ENCODE measurements around the gene POLD4. TPM values are rescaled to one million over a fixed set of nuclear protein-coding genes. Genes with fewer than 3 reads are reported as not detected.
"Not testable (repeated sequence)": the region's sequence is repeated elsewhere in the genome, so short reads cannot be mapped to it uniquely, and the experiment has no call there.

POLD4 gene
- total RNA-seq: 10 to 100 TPM; 65.7 to 87.3 (median 74.4) TPM

GRCh38 chr11:67353317-67354074 is at the start of gene POLD4:
Gene POLD4, minus strand, starts transcription at chr11:67353546. Its CDS starts 147 bp downstream, at chr11:67353399.
- H3K4me1 ChIP-seq: peaks cover 7 to 74% (median 60%) of the 10 kb centered on the region in 3 donors
- H3K27ac ChIP-seq: peak within 1 kb of the TSS; percentile 87 to 99 (median 94)
- H3K4me3 ChIP-seq: peak within 1 kb of the TSS; percentile 42 to 80

GRCh38 chr11:67403085-67403484 is 49.7 kb upstream of the POLD4 start:
- H3K27ac ChIP-seq, ATAC-seq, H3K4me3 ChIP-seq, H3K9me3 ChIP-seq: not testable (repeated sequence)
- Histone ChIP-seq H3K27me3 (peaks cover 50% of the 10 kb centered on the region), H3K4me1 (peaks cover 0 to 49% (median 18%) of the 10 kb centered on the region in 3 donors), H3K36me3 (peaks cover 0 to 25% of the 10 kb centered on the region in 2 donors)
- 80 to 89% methylated on average over 1 to 3 of the region's 9 CpGs for WGBS, 2 donors (ENCODE audit: low coverage in 1 of 2)

More at GRCh38 chr11:67353317-67354074, at the start of gene POLD4:
- Histone ChIP-seq H3K27me3 (no peaks in the 10 kb centered on the region), H3K9me3 (no peaks in the 10 kb centered on the region), H3K36me3 (no peaks in the 10 kb centered on the region)
- peak; percentile 82 for TF ChIP-seq POLR2AphosphoS5 (IDR thresholded peaks at IDR 0.05)
- peak; percentile 80 to 91 for TF ChIP-seq POLR2A (IDR thresholded peaks at IDR 0.05)
- TF ChIP-seq EP300 (IDR thresholded peaks at IDR 0.05): no peak
- peak in 1 of 4 experiments; percentile 9 for TF ChIP-seq CTCF (IDR thresholded peaks at IDR 0.05)
- ATAC-seq: peak; percentile 90
- 0% methylated on average over 2 to 8 of the region's 37 CpGs for WGBS, 2 donors (ENCODE audit: low coverage in 1 of 2)

GRCh38 chr11:67402192-67402839 is 49.0 kb upstream of the POLD4 start:
- ATAC-seq, H3K9me3 ChIP-seq: not testable (repeated sequence)
- H3K4me3 ChIP-seq: peak overlapping the region; percentile 17 to 94
- peaks cover 43% of the 10 kb centered on the region for H3K27me3 ChIP-seq
- H3K36me3 ChIP-seq: peaks cover 0 to 32% of the 10 kb centered on the region in 2 donors
- peak overlapping the region; percentile 25 to 97 (median 96) for H3K27ac ChIP-seq
- peaks cover 0 to 56% (median 18%) of the 10 kb centered on the region in 3 donors for H3K4me1 ChIP-seq
- WGBS, 2 donors (ENCODE audit: low coverage in 1 of 2): 71 to 76% methylated on average over 7 to 11 of the region's 19 CpGs

- H3K9me3 ChIP-seq: no peaks in the 10 kb centered on the region
- peaks cover 36% of the 10 kb centered on the region for H3K27me3 ChIP-seq
- peak in 3 of 4 experiments; percentile 14 to 42 (median 31) for TF ChIP-seq CTCF (IDR thresholded peaks at IDR 0.05)
- TF ChIP-seq POLR2AphosphoS5 (IDR thresholded peaks at IDR 0.05): peak; percentile 74
- TF ChIP-seq EP300 (IDR thresholded peaks at IDR 0.05): no peak
- peak; percentile 80 to 86 for TF ChIP-seq POLR2A (IDR thresholded peaks at IDR 0.05)
- ATAC-seq: peak; percentile 94
- H3K4me1 ChIP-seq: peaks cover 0 to 63% (median 18%) of the 10 kb centered on the region in 3 donors
- WGBS, 2 donors (ENCODE audit: low coverage in 1 of 2): 0% methylated on average over 1 to 13 of the region's 73 CpGs
- H3K27ac ChIP-seq: peak within 1 kb of the TSS; percentile 73 to 97 (median 96)
- peak within 1 kb of the TSS; percentile 77 to 94 for H3K4me3 ChIP-seq
- H3K36me3 ChIP-seq: peaks cover 0 to 39% of the 10 kb centered on the region in 2 donors
These were observed 48.3 kb upstream of the POLD4 start, which contains the start of gene PPP1CA for GRCh38 chr11:67401495-67402191. Gene PPP1CA, minus strand, starts transcription at chr11:67401858. Its CDS starts 76 bp downstream, at chr11:67401782.

GRCh38 chr11:67400942-67401494 is 47.7 kb upstream of the POLD4 start:
- peaks cover 30% of the 10 kb centered on the region for H3K27me3 ChIP-seq
- peak; percentile 0 for ATAC-seq
- WGBS, 2 donors (ENCODE audit: low coverage in 1 of 2): 0 to 4% methylated on average over 4 to 8 of the region's 27 CpGs

More at GRCh38 chr11:67400942-67401494, 47.7 kb upstream of the POLD4 start:
- Histone ChIP-seq H3K36me3 (peaks cover 0 to 45% of the 10 kb centered on the region in 2 donors), H3K9me3 (no peaks in the 10 kb centered on the region), H3K27ac (peak overlapping the region; percentile 73 to 97 (median 96)), H3K4me1 (peaks cover 0 to 67% (median 18%) of the 10 kb centered on the region in 3 donors), H3K4me3 (peak overlapping the region; percentile 77 to 94)
- TF ChIP-seq CTCF (IDR thresholded peaks at IDR 0.05) (no peak), POLR2AphosphoS5 (IDR thresholded peaks at IDR 0.05) (no peak), EP300 (IDR thresholded peaks at IDR 0.05) (no peak), POLR2A (IDR thresholded peaks at IDR 0.05) (no peak)
